ENCODE results near the gene VIT.

VIT gene

DNA sequence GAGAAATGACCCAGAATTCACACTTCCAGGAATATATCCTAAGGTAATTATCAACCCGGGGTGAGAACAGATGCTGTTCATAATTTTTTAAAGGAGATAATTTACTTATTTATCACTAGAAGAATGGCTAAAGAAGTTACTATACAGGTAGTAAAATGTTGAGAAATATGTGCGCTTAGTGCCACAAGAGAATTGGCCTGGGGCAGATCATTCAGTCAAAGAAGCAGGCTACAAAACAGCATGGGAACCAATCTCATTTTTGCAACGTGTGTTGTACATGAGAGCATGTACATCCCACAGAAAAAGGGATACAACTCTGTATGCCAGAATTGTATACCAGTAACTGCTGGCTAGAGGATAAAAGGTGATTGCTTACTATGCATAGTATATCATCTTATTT is 75.2 kb downstream of the VIT start:
- DNase-seq = no peak

DNA sequence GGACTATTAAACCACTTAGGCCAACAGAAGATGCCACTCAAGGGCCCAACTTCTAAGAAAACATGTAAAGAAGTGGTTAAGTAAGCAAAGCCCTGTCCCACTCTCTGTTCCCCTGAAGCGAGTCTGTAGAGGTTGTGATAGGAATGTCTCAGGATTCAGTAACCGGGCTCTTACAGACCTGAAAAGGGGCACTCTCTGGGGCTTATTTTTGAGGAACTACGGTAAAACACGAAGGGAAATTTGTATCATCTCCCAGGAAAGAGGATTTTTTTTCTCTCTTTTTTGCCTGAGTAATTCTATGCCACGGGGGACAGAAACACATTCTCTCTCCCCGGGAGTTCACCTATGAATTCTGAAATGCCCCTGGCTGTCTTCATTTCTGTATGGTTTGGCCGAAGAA is 77.4 kb downstream of the VIT start:
- DNase-seq = no peak

DNA sequence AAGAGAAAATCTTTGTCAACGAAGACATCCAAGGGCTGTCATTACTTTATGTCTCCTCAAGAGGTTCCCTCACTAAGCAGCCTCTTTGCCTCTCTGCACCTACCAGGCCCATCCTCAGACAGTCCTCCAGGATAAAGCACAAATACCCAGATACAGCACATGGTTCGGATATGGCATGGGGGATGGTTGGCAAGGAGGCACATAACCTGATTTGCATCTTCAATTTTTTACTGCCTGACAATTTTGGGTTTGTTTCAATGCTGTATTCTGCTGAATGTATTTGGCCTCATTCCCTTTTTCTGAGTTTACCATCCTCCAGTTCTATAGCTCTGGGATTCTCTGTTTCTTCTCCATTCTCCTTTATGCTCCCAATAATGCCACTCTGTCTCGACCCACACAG is 78.8 kb downstream of the VIT start:
- DNase-seq = no peak

DNA sequence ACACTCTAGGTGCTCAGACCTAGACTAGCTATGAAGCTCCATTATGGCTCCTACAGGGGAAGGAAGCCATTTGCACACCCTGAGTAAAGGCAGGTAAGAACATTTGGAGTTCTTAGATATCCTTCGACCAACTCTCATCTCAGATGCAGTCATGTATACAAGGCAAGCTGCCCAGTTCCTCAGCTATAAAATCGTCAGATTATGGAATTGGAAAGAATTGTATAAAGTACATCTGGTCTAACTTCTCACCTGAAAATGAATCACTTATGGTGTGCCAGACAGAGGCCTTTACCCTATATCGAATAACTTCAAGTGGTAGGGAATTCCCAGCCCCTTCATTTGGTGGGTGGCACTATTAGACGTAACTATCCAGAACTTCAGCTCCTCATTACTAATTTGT is 79.3 kb downstream of the VIT start:
- DNase-seq = no peak

DNA sequence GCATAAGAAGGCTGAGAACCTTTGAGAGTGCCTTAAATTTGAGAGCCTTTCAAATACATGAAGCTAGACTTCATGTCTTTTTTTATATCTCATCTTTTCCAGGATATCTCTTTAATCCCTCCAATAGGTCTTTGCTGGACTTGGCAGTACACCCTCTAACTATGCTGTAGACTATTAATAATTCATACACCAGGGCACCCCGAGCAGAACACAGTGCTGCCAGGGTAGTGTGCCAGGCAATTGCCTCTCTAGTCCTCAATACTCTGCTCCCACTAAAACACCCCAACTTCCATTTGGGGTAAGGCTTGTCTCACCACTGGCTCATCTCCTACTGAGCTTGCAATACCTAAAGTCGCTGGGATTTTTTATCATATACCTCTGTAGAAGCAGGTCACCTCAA is 80.8 kb downstream of the VIT start:
- no peak for DNase-seq

DNA sequence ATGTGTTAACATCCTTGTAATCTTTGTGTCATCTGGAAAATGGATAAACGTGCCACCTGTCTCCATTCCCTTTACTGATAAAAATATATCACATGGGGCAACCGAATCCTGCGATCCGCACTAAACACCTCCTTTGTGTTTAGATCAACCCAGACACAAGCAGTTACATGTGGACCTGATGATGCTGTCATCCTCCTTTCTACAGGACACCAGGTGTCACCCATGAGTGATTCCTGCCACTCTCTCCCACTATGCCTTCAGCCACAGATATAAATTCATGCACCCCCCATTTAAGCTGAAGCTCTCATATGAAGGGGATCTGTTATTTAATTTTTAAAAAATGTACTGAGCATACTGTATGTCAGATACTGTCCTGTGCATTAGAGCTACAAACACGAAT is 81.3 kb downstream of the VIT start:
- DNase-seq = no peak

DNA sequence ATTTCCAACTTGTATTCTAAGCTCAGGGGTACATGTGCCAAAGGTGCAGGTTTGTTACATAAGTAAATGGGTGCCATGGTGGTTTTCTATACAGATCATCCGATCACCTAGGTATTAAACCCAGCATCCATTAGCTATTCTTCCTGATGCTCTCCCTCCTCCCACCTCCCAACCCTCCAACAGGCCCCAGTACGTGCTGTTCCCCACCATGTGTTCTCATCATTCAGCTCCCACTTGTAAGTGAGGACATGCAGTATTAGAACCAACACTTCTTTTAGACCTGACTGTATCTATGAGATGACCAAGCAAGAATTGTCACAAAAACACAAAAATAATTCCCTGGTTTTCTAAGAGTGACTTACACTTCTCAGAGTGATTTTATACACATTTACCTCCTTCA is 83.0 kb downstream of the VIT start:
- no peak for DNase-seq

DNA sequence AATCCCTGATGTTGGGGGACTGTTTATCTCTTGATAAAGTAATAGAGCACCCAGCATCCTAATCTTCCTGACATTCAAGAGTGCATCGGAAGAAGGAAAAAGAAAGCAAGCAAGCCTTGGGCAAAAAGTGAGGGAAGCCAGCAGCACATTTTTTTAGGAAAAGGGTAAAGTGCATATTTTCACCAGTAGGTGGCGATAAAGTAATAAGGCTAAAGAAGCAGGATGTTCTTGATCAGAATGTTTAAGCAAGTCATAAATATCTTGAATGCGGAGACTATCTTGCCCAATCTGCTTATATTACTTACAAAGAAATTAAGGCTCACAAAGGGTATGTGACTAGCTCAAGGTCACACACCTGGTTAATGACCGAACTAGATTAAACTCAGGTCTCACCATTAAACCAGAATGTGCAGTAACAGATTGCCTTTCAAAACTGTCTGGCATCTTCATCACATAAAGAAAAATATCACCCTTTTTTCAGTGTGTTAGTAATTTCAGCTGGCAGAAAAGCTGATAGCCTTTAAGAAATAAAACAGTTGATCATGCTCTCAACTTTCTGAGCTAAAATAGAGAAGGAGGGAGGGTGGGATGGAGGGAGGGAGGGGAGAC is 83.8 kb downstream of the VIT start:
- DNase-seq = peak; percentile 19

DNA sequence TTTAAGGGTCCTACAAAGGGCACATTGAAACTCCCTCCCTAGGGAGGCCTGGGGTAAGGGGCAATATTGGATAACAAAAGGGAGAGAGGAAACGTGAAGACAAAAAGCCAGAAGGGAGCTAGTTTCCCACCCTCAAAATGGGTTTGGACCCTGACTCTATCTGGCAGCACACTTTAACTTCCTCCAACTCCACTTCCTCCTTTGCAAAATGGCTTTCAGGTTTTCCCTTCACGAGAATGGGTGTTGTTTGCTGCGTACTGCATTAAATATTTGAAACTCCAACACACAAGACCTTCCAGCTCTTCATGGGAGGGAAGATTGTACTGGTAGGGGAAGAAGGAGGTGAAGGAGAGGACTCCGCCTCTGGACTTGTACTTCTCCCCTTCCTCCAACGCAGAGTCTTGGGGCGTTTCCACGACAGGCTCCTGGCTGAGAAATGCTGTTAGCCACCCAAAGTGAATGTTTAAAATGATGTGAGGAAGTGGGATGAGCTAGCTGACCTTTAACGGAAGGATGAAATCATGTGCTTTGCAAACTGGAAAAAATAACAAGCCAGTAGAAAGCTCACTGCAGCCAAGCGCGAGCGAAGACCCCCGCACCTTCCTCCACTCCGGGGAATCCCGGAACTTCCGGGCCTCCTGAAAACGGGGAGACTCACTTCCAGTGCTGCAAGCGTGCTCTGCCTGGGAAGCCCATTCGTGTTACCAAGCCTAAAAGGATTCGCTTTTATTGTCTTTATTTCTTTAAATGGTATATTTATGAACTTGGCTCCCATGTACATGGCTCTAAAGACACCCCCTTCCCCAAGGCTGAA is 85.6 kb downstream of the VIT start:
- DNase-seq = no peak

DNA sequence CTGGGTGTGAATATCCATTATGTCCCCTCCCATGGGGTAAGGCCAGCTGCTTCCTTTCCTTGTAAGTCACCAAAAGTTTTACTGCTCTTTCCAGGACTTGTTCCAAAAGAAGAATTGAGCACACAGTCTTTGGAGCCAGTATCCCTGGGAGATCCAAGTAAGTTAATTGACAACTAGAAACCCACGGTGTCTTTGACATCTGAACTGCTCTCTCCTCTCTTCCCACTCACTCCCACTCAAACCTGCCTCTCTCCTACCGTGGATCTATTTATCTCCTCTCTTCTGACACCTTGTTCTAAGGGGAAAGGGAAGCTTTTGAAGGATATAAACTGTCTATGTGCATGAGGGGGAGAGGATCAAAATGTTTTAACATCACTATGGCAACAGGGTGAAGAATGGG is 86.7 kb downstream of the VIT start:
- DNase-seq = no peak

DNA sequence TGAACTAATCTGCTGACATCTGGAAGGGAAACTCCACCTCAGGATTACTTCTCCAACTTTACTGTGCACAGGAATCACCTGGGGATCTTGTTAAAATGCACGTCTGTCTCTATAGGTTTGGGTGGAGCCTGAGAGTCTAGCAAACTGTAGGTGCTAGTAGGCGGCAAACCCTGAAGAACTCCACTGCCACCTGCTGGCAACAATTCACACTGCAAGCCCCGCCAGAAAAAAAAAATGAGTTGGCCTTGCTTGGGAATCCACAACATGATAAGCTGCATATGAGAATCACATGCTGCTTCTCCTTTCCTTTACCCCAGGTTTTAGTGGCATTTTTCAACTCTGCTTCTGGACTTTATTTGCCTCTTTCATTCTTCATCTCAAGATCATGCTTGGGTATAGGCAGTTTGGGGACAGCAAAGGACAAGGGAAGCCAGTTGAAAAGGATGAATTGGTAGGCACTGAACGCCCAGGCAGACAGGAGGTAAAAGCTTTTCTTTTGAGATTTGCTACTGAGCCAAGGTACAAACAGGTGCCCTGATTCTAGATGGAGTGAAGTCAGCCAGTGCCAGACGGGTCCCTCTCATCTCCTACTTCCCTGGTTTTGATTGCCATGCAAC is 88.8 kb downstream of the VIT start:
- DNase-seq = no peak

DNA sequence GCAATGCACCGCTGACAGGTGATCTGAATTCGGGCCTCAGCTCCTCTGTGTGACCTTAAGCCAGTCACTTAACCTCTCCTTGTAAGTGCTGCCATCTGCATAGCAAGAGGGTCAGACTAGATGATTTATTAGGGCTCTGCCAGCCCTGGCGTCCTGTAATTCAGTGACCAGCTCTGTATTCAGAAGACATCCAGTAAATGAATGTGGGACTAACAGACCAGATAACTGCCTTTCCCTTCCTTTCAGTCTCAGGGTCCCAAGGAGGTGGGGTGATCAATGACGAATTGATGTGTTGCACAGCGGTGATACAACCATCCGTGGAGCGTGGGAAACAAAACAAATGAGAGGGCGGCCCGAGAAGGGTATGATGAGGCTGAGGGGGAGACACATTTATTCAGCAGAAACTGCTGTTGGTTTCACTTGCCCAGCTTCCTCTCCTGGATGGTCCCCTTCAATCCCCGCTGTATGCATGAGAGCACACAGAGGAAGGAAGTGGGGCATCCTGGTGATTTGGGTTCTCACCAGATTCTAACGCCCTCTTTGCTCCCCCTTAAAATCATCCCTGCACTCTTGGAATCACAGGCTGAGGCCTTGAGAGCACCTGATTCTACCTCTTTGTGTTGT is 92.8 kb downstream of the VIT start:
- DNase-seq = no peak

DNA sequence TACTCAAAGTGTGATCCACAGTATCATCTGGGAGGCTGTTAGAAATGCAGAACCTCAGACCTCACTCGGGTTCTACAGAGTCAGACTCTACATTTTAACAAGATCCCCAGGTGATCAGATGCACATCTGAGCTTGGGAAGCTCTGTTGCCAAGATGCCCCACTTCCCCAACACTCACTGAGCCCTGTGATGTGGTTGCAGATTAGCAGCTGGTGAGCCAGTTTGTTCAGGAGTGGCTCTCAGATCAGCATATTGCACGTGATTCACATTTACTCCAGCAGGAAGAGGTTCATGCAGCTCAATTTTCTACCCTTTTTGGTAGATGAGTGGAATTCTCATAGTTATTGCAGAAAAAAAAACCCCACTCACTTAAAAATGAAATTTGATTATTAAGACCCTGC is 96.4 kb downstream of the VIT start:
- DNase-seq = peak; percentile 15

DNA sequence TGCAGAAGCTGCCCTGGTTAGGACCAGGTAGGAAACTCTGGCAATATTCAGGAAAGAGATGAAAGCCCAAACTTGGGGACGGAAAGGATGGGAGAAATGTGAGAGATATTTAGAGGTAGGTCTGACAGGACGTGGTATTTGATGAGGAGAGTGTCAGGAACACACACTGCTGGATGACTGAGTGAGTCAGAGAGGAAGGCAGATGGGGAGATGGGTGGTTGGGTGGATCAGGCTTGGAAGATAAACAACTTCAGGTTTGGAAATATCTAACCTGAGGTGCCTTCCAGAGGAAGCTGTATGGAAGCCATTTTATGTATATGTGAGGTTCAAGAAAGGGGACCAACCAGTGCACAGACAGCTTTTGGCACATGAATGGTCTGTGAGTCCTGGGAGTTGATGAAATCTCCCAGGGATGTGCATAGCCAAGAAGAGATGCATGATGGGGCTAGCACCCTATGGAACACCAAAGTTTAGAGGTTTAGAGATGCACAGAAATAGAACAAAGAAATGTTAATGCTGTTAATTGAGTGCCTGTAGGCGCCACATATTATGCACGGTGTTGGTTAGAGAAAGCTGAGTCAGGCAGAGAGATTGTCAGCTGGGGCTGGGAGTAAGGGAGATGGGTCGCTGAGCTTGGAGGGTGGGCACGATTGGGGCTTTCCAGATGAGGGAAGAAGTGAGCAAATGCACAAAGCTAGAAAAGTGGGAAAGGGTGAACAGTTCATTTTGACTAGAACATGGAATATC is 101.0 kb downstream of the VIT start:
- DNase-seq = no peak

DNA sequence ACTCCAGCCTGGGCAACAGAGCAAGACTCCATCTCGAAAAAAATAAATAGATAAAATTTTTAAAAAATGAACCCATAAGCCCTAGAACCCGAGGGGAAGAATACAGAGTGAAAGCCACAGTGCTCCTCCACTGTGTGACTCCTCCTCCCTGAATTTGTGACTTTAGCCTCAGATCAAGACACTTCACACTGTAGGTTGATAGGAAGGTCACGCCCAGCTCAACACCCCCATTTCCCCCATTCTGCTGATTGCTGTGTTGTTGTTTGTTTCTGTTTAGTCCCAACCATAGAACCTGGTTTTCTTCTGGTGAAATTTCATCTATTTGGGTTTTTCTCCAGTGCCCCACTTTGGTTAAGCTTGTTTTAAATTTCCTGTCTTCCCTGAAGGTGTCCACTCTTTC is 102.2 kb downstream of the VIT start:
- DNase-seq = no peak

DNA sequence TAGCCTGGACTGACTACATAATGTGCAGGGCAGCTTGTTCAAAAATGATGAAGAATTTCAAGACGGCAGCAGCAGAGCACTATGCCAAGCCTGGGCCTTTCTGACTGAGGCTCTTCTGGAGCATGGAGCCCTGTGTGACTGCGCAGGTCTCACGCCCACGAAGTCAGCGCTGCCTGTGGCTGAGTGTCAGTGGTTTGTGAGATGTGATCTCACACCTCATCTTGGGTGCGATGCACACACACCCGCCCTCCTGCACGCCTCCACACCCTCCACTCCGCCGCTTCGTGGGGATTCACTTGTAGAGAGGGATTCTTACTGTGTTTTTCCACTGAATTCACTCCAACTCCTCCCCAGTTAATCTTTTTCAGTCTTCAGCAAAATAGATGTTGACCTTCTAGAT is 103.9 kb downstream of the VIT start:
- no peak for DNase-seq

DNA sequence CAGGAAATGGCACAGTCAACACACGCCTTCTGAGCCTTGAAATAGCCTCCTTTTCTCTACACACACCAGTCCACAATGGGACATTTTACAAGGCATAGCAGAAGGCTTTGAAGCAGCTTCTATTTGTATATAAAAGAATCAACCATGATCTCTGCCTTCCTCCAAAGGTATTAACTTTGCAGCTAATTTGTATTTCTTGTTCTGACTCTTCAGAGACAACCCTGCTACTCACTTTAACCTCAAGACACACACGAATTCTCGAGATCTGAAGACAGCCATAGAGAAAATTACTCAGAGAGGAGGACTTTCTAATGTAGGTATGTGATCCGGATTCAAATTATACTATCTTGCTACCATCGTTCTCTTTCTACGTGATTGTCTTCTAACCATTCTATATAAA is 104.6 kb downstream of the VIT start:
- DNase-seq = no peak

DNA sequence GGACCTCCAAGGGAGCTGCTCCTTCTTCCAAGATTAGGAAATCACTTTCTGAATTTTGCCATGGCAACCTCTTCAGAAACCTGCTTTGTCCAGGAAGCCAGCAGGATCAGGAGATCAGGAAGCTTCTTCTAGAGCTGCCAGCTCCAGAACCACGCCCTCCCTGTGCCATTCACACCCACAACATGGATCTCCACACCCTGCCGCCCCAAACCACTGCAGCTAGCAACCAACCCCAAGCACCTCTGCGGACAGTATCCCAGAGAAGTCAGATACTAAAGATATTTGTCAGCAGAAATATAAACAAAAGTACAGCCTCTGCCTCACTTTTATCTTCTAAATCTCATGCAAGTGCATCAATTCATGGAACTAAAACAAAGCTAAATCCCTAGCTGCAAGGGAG is 106.4 kb downstream of the VIT start:
- no peak for DNase-seq

DNA sequence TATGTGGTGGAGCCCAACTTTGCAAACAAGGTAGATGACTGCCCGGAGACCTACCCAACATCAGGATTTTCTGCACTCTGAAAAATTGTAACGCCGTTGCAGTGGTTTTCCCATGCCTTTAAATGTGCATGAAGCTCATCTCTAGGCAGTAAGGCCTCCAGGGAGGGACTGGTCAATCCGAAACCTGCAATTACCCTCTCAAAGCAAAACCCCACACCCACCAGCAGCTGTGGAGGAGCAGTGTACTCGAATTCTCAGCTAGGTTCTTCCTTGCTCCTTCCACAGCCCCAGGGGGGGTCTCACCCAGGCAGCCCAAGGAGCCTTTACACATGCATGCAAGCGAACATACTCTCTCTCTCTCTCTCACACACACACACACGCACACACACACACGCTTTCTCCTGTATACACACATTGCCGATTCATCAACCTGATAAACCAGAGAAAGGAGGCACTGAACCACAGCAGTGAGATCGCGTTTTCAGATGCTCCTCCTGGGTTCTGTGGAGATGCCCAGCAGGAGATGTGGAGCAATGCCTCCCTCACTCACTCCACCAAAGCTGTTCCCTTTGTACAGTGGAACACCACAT is 109.2 kb downstream of the VIT start:
- no peak for DNase-seq

DNA sequence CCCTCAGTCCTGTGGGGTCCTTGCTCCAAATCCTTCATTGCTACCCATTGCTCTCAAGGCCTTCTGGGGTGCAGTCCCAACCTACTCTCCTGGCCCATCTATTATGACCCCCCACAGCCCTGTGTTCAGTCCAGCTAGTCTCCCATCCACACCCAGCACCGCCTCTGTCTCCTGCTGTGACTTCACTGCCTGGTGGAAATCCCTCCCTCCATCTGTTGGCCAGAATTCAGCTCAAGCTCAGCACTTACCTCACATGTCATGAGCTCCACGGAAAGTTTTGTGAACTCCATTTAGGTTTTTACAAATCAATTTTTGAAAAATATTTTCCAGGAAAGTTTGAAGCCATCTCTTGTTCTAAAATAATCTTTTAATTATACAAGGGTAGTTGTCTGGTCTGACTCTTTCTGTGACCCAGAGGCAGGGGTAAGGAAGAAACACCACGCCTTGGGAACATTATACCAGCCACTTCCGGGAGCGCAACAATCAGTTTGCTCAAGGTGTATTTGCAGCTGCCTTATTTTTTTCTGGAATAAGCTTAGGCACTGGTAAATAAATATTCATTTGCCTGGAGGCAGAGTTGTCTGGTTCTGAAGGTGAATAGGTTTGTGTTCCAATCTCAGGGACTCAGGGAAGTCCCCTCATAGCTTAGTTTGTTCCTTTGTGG is 110.8 kb downstream of the VIT start:
- no peak for DNase-seq

DNA sequence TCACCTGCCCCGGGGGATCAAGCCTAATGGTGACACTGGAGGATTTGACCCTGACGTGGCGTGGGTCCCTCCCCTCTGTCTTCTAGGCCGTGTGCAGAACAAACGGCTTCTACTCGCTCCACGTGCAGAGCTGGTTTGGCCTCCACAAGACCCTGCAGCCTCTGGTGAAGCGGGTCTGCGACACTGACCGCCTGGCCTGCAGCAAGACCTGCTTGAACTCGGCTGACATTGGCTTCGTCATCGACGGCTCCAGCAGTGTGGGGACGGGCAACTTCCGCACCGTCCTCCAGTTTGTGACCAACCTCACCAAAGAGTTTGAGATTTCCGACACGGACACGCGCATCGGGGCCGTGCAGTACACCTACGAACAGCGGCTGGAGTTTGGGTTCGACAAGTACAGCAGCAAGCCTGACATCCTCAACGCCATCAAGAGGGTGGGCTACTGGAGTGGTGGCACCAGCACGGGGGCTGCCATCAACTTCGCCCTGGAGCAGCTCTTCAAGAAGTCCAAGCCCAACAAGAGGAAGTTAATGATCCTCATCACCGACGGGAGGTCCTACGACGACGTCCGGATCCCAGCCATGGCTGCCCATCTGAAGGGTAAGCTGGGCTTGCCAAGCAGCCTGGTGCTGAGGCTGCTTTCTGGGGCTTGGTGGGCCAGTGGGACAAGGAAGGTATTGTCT is 112.0 kb downstream of the VIT start:
- no peak for DNase-seq

DNA sequence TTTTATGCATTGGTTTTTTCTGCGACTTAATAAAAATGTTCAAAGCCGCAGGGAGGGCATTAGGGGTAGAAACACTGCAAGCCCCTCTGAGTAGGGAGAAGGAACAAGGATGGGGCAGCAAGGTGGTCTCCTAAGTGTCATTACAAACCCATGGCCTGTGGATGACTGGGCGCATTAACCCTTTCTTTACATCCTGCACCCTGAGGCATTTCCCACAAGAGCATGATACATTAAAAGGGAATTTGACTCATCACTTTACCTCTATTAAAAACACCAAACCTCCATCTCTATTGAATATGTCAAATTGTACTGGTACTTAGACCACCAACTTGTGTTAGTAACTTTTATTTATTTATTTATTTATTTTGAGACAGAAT is 112.5 kb downstream of the VIT start:
- no peak for DNase-seq

All from DMS79 (cell line).